VCaP (cell line): Measurements from ENCODE around the gene NOL7.

Source experiments
- H3K27ac ChIP-seq: fragments of 450-650 bp; 2 replicates; pipeline ENCODE4 v1.5.1; 2017
- TF ChIP-seq, protein P1 (sequence below): fragments of 450-650 bp; conservative IDR thresholded peaks from 2 replicates; pipeline ENCODE4 v1.5.1; 2017; ENCODE audit warnings: mild to moderate bottlenecking, moderate library complexity

NOL7 gene

DNA sequence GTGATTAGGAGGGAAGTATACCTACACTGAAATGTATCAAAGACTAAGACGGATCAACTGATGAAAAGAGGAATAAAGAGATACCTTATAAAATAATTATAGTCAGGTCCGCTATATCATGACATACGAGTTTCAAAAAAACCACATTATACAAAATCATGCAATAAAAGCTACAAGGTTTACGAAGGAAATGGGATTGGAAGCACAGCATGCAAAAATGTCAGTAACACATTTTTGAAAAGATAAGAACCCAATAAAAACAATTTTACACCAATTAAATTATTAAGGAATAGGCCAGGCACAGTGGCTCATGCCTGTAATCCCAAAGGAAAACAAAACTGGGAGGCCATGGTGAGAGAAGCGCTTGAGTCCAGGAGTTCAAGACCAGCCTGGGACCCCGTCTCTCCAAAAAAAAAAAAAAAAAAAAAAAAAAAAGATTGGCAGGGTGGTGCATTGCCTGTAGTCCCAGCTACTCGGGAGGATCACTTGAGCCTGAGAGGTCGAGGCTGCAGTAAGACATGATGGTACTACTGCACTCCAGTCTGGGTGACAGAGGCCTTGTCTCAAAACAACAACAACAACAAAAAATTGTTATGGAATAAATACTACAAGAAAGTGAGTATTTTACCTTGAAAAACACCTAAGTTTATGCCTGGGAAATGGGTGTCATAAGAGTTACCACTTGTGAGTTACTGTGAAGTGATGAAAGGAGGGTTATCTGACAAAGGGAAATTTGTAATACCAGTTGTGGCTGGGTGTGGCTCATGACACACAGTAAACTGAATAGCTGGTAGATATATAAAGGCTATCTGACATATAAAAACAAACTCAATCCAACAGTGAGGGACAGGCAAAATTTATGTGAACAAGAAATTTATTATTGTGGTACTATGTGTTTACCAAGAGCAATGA lies 51.3 kb downstream of the NOL7 start:
- TF ChIP-seq, protein P1, sequence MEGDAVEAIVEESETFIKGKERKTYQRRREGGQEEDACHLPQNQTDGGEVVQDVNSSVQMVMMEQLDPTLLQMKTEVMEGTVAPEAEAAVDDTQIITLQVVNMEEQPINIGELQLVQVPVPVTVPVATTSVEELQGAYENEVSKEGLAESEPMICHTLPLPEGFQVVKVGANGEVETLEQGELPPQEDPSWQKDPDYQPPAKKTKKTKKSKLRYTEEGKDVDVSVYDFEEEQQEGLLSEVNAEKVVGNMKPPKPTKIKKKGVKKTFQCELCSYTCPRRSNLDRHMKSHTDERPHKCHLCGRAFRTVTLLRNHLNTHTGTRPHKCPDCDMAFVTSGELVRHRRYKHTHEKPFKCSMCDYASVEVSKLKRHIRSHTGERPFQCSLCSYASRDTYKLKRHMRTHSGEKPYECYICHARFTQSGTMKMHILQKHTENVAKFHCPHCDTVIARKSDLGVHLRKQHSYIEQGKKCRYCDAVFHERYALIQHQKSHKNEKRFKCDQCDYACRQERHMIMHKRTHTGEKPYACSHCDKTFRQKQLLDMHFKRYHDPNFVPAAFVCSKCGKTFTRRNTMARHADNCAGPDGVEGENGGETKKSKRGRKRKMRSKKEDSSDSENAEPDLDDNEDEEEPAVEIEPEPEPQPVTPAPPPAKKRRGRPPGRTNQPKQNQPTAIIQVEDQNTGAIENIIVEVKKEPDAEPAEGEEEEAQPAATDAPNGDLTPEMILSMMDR = no peak
- no peak overlapping the region for H3K27ac ChIP-seq

DNA sequence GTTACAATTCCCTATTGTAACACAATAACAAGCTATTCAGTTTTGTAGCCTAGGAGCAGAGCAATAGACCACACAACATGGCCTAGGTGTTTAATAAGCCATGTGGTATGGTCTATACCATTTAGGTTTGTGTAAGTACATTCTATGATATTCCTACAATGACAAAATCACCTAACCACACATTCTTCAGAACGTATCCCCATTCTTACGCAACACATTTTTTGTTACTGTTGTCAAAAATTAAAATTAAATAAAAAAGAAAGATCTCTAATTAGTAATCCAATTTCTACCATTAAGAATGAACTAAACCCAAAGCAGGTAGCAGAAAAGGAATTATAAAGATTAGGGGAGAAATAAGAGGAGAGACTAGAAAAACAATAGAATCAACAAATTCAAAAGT lies 52.5 kb downstream of the NOL7 start:
- TF ChIP-seq, protein P1 = no peak
- no peak overlapping the region for H3K27ac ChIP-seq

DNA sequence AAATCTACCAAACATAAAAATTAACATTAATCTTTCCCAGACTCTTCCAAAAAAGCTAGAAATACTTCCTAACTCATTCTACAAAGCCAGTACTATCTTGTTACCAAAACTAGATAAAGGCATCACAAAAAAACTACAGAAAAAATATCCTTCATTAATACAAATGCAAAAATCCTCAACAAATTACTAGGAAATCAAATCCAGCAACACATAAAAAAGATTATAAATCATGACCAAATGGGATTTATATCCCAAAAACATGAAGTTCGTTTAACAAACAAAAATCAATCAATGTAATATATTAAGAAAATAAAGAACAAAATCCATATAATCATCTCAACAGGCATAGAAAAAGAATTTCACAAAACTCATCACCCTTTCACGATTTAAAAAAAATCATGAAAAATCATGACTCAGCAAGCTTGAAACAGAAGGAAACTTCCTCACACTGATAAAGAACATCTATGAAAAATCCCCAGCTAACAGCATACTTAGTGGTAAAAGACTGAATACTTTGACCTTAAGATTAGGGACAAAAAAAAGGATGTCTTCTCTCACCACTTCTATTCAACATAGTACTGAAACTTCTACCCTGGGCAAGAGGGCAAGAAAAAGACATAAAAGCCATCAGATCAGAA lies 53.3 kb downstream of the NOL7 start:
- TF ChIP-seq, protein P1 = no peak
- no peak overlapping the region for H3K27ac ChIP-seq

DNA sequence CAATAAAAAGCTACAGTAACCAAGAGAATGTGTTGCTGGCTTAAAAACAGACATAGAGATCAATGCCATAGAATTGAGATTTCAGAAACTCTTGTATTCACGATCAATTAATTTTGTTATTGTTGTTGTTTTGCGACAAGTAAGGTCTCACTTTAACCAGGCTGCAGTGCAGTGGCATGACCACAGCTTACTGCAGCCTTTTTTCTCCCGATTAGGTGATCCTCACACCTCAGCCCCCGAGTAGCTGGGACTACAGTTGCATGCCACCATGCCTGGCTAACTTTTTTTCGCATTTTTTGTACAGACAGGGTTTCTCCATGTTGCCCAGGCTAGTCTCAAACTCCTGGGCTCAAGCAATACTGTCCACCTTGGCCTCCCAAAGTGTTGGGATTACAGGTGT lies 54.3 kb downstream of the NOL7 start:
- no peak overlapping the region for H3K27ac ChIP-seq
- TF ChIP-seq, protein P1 = no peak
